ENCODE measurements around the gene COL9A3.
A peak's percentile ranks its signal among the peaks of the same experiment; 100 is the strongest.

The COL9A3 gene

GRCh38 chr20:62778058-62778457, 38.8 kb upstream of the COL9A3 start:
- DNase-seq: no peak
- intact Hi-C loops (cut with DNase I): no loop called here

GRCh38 chr20:62778601-62779416, 38.0 kb upstream of the COL9A3 start:
- intact Hi-C loops (cut with DNase I): no loop called here

GRCh38 chr20:62779417-62779685, 37.5 kb upstream of the COL9A3 start:
- intact Hi-C loops (cut with DNase I): no loop called here
- no peak for DNase-seq

More at GRCh38 chr20:62778601-62779416, 38.0 kb upstream of the COL9A3 start:
- no peak for DNase-seq

GRCh38 chr20:62780204-62780603, 36.6 kb upstream of the COL9A3 start:
- DNase-seq: peak in 2 of 10 donors; percentile 52 to 86
- intact Hi-C loops (cut with DNase I): no loop called here

GRCh38 chr20:62780696-62781095, 36.2 kb upstream of the COL9A3 start:
- intact Hi-C loops (cut with DNase I): no loop called here
- no peak for DNase-seq

GRCh38 chr20:62782149-62782892, 34.5 kb upstream of the COL9A3 start:
- intact Hi-C loops (cut with DNase I): no loop called here
- DNase-seq: no peak

- intact Hi-C loops (cut with DNase I): no loop called here
- DNase-seq: no peak
These were observed 34.0 kb upstream of the COL9A3 start for GRCh38 chr20:62782893-62783278.

- intact Hi-C loops (cut with DNase I): no loop called here
- no peak for DNase-seq
These were observed 32.4 kb upstream of the COL9A3 start for GRCh38 chr20:62784497-62784896.

- no peak for DNase-seq
- intact Hi-C loops (cut with DNase I): no loop called here
These were observed 31.5 kb upstream of the COL9A3 start for GRCh38 chr20:62785393-62785792.

- intact Hi-C loops (cut with DNase I): no loop called here
These were observed 30.7 kb upstream of the COL9A3 start for GRCh38 chr20:62786157-62786556.

GRCh38 chr20:62787321-62787720, 29.5 kb upstream of the COL9A3 start:
- intact Hi-C loops (cut with DNase I): no loop called here
- DNase-seq: no peak

More at GRCh38 chr20:62786157-62786556, 30.7 kb upstream of the COL9A3 start:
- DNase-seq: no peak

- intact Hi-C loops (cut with DNase I): no loop called here
- DNase-seq: no peak
These were observed 29.0 kb upstream of the COL9A3 start for GRCh38 chr20:62787866-62788265.

- DNase-seq: no peak
- intact Hi-C loops (cut with DNase I): no loop called here
These were observed 28.2 kb upstream of the COL9A3 start for GRCh38 chr20:62788607-62789006.

- intact Hi-C loops (cut with DNase I): no loop called here
- DNase-seq: no peak
These were observed 26.8 kb upstream of the COL9A3 start for GRCh38 chr20:62790075-62790474.

GRCh38 chr20:62791301-62792181, 25.3 kb upstream of the COL9A3 start:
- intact Hi-C loops (cut with DNase I): loop anchor here (1.0 kb wide), 2 partner anchors 123 to 291 kb away; no protein-coding TSS in a partner anchor
- peak; percentile 81 to 98 (median 92) for DNase-seq

- intact Hi-C loops (cut with DNase I): no loop called here
- DNase-seq: no peak
These were observed 24.5 kb upstream of the COL9A3 start for GRCh38 chr20:62792182-62792939.

GRCh38 chr20:62792940-62793756, 23.7 kb upstream of the COL9A3 start:
- DNase-seq: no peak
- intact Hi-C loops (cut with DNase I): no loop called here

GRCh38 chr20:62793757-62794006, 23.2 kb upstream of the COL9A3 start:
- intact Hi-C loops (cut with DNase I): no loop called here
- peak in 1 of 10 donors; percentile 85 for DNase-seq

- intact Hi-C loops (cut with DNase I): no loop called here
These were observed 22.7 kb upstream of the COL9A3 start for GRCh38 chr20:62794007-62794724.

More at GRCh38 chr20:62794007-62794724, 22.7 kb upstream of the COL9A3 start:
- peak; percentile 92 to 99 (median 96) for DNase-seq

Data from posterior cingulate gyrus (tissue), 11 donors.